GM21423 (cell line): ENCODE results near the gene KIF6.

ENCODE experiments used
- ATAC-seq: cut with Tn5 transposase; IDR thresholded peaks from one replicate; pipeline ENCODE4 v1.9.1; 2021; ENCODE audit warnings: mild to moderate bottlenecking, moderate library complexity; ENCODE audit not compliant: unreplicated experiment

KIF6 gene

DNA sequence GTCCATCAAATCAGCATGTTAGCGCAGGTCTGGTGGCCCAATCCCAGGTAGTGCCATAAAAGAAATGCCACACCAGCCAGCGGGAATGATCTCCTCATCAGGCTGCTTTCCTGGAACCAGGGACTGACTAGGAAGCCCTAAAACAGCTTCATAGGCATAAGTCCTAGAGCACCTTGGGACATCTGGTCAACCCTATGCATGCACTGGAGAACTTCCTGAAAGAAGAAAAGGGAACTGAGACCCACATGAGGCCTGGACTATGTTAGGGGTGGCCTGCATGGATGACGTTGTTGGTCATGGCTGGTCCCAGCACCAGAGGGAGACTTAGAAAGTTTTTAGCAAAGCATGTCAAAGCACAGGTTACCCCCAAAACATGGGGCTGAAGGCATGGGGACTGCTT, 395.2 kb downstream of the KIF6 start:
- peak; percentile 91 for ATAC-seq

DNA sequence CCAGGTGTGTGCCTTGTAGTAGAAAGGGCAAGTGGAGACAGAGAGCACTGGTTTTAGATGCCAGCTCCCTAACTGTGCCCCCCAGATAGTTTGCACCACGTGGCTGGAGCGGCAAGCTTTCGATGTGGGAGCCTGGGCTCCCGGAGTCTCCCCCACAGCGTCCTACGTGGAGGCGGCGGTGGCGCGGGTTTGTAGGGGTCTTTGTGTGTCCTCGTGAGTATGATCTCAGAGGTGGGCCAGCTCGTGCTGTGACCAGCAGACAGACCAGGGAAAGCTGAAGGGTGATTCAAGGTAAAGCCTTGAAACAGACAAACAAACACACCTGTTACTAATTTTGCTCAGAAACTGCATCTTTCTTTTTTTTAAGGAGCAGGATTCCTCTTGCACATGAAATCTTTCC, 397.1 kb downstream of the KIF6 start:
- no peak for ATAC-seq

DNA sequence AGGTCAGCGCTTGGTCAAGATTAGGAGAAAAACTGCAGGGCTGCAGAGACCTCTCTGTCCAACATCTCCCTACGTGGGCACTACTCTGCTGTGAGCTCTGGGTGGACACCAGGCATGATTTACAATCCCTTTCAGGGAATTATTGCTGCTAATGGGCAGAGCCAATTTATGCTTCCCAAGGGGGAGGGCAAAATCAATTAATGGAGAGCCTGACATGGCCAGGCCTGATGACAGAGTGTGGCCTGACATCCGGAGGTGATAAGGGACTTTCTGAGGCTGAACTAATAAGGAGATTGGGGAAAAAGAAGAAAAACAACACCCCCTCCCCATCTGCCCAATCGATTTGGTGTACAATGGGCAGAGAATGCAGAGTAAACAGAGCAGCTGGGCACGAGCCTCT, 397.7 kb downstream of the KIF6 start:
- no peak for ATAC-seq

DNA sequence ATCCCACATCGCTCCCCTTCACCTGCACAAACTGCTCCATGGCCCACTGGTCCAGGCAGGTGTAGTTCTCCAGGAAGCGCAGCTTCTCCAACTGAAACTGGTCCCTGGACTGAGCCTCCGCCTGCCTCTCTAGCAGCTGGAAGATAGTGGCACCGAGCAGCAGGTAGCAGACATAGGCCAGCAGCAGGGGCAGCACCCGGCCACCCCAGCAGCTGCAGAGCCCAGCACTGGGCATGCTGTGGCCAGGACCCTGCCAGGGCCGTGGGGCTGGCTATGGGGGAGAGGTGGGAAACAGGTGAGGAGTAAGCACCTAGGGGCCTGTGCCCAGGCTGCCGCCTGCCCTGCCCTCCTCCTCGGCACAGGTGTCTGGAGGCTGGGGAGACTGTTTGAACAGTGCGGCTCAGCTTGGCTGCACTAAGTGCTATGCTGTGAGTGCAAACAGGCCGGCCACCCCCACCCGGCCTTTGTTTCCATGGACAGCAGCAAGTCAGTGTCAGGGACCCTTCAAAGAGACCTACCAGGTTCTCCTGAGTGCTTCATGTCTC, 402.8 kb downstream of the KIF6 start, which contains the start of gene KCNK16:
Gene KCNK16 (minus strand): TSS at position 397 of the 545 bp plus-strand sequence. CDS start 162 bp downstream, at position 235.
- no peak for ATAC-seq

GRCh38 chr6:39321761-39322160, 403.4 kb downstream of the KIF6 start:
- no peak for ATAC-seq

DNA sequence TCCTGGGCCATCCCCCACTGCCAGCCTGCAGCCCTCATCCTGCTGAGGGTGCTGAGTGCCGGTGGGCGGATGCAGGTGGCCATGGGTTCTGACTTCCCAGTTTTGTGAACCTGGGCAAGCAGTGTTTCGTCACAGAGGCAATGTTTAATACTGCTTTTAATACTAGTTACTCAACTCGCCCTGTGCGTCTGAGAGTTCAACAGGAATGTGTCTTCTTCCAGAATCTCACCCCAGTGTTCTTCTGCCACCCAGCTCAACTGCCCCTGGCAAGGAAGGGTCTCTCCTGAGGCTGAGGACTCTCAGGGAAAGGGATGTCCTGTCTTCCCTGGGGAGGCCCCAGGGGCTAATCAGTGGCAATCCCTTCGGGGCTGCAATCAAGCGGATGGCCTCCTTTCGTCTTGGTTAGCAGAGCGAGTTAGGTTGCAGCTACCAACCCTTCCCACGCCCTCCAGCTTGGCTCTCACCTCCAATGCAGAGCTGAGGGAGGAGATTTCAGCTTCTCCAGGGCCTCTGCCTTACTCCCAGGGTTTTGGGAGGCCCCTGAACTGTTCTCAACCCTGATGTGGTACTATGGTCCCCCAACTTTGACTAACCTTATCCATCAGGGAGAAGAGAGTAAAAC, 404.7 kb downstream of the KIF6 start:
- no peak for ATAC-seq

DNA sequence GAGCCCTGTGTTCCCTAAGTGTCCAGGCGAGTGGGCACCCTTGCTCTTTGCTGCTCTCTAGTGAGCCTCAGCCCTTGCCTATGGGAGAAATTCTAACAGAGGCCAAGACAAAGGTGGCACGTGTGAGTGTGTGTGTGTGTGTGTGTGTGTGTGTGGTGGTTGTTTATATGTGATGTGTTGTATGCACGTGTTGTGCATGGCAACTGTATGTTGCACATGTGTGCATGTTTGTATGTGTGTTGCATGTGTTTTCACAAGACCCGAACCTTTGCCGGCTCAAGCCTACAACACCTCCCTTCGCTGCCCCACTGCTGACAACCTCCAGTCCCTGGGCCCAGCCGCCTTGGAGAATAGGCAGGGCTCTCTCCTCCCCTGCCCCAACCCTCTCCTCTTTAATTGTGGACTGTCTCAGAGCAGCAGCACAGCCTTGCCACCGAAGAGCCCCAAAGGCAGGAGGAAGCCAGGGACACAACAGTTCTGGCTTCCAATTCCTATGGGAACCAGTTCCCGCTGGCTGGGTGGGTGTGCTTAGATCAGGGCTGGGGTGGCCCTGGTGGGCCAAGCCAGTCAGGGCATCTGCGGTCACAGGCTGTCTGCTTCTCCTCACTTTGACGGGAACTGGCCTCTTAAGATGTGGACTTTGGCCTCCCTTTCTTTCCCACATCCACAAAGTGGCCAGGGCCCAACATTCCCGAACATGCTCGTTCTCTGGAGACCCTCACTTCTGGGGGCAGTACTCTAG, 405.4 kb downstream of the KIF6 start:
- no peak for ATAC-seq

- no peak for ATAC-seq
Measured at GRCh38 chr6:39317256-39317655, 408.0 kb downstream of the KIF6 start.

DNA sequence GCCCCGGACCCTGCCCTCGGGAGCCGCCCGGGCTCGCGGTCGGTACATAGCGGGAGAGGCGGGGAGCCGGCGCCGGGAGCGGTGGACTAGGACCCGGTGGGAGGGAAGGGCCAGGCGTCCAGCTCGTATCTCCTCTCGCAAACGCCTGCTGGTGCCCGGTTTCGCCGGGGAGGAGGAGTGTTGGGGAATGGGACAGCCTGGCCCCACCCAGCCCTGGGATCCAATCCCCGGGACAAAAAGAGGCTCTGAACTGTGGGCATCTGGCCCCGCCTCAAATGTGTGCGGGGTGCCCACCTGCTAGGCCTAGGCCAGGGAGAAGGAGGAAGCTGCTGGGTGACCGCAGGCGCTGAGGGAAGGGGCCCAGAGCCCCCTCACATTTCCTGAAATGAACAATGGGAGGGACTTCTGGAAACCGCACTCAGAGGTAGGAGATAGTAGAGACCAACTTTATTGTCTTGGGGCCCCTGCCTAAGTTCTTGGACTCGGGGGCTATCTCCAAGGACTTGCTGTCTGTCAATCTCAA, 410.9 kb downstream of the KIF6 start, which contains the start of gene KCNK17:
Gene KCNK17 (minus strand): TSS at position 147 of the 523 bp plus-strand sequence. CDS start 99 bp downstream, at position 48.
- ATAC-seq, result no peak

- no peak for ATAC-seq
Measured at GRCh38 chr6:39313526-39314272, 411.5 kb downstream of the KIF6 start.

GRCh38 chr6:39312912-39313525, 412.2 kb downstream of the KIF6 start:
- no peak for ATAC-seq

DNA sequence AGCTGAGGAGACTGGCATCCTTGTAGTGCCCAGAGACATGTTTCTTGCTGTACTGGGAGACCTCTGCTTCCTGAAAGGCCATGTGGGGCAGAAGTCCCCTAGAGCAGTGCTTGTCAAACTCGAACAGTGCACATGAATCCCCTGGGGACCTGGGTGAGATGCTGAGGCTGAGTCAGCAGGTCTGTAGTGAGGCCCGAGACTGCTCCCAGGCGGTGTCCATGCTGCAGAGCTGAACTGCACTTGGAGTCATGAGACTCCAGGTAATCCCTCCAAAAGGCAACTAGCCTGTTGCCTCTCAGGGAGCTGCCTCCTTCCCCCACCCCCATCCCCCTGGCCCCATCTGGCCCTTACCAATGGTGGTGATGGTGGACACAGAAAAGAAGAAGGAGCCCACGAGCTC, 414.7 kb downstream of the KIF6 start:
- ATAC-seq, result no peak

DNA sequence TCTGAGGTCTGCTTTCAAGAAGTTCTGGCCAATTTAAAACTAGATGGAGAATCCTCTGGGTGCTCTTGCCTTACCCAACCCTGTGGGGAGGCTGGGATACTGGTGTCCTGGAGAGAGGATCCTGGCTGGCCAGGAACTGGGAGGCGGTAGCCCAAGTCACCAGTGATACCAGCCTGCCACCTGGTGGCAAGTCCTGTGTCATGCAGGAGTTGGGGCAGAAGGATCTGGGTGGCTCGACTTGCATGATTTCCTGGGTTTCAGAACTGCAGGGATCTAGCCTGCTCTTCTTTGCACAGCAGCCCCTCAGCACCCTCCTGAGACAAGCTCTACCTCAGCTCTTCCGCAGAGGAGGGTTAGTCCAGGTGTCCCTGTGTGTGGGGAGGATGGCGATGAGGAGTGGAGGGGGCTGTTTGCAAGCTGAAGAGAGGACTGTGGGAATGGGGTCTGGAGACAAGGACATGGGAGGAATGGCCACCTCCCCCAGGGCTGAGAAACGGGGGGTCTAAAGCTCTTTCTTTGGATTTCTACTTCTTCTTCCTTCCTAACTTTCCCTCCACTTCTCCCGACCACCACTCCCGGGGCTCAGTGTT, 415.2 kb downstream of the KIF6 start:
- ATAC-seq, result no peak

DNA sequence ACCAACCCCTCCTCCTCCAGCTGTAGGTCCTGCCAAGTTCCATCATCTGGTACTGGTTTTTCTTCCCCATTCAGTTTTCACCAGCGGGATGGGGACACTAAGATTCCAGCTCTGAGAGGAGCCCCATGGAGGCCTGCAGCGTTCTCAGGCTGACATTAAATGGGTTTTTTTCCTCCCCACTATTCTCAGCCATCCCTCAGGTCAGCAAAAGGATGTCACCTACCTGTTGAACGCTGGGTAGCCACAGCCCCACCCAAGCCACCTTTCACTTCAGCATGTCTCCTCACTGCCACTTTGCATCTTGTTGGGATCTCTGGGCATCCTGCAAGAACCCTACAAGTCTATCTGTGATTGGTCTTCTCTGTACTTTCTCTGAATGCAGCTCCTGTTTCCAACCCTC, 417.7 kb downstream of the KIF6 start:
- ATAC-seq, result no peak

DNA sequence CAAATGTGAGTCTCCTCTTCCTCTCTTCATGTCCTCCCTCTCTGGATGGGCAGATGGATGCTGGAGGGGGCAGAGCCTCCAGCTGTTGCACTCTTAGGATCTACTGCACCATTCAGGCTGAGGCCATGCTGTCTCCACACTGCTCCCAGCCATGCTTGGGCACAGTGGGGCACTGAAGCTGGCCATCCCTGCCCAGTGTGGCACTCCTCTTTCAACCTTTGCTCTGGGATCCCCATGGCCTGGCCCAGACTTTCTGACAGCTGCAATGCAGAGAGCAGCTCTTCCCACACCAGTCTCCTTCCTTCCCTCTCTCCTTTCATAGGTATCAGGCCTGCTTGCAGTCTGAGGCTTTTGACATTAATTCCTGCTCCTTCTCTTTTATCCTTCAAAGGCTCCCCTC, 420.3 kb downstream of the KIF6 start:
- no peak for ATAC-seq

DNA sequence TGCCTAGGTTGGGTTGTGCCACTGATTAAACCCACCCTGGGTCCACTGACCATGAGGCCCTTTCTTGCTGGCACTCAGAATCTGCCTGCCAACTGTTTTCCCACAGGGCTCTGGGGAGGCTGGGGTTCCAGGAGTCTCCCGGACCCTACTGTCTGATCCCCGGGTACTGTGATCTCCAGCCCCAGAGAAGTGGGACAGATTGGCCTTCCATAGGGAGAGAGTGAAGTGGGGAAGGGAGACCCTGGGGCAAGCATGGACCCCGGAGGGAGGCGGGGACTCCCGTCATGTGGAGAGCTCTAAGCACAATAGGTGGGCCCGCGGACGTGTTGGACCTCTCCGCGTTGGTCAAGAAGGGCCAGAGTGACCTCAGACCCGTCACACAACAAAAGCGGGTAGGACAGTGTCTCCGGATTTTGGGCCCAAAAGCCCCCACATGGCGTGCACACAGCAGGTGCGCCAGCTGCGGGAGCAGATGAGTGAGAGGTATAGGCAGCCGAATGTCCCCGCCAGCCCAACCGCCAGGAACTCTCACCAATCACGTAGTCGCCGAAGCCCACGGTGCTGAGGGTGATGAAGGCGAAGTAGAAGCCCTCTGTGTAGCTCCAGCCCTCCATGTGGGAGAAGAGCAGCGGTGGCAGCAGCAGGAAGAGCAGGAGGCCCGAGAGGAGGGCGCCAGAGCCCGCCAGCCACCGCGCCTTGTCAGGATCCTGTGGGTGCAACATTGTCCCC, 421.6 kb downstream of the KIF6 start:
- ATAC-seq, result peak; percentile 8

GRCh38 chr6:39302669-39303424, 422.4 kb downstream of the KIF6 start:
- peak; percentile 91 for ATAC-seq

GRCh38 chr6:39302011-39302410, 423.2 kb downstream of the KIF6 start:
- no peak for ATAC-seq

DNA sequence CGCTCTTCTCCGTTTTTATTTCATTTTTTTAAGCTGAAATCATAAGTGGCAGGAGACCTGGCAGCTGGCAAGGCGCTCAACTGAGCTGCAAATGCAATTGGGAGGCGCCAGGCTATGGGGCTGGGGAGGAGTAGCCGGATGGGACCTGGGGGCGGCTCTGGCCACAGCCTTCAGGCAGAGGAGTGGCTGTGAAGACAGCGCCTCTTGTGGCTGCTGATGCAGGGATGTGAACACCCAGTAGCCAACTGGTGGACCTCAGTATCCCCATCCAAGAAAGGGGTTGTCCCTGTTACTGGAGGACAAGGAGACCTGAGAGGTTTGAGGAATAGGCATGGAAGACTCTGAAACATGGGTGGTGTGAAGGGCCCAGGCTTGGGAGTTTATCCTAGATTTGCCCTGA, 423.6 kb downstream of the KIF6 start:
- ATAC-seq, result no peak
